Stimulated activated CD8-positive, alpha-beta memory T cell treated with anti-CD3 and anti-CD28 coated beads, Interleukin-15, amount 100 ng/mL, for 4 hours (primary cell): ENCODE measurements around the gene MSL1.

Experiments used
- DNase-seq, 2 donors: peaks; one replicate each; pipeline ENCODE4 v3.0.0-alpha.2; 2020; ENCODE audit warnings: low read depth in 2 of 2

The MSL1 gene

GRCh38 chr17:40121181-40122135, at the start of gene MSL1:
TSS of gene MSL1 (plus strand) at chr17:40121971. CDS start at chr17:40122613, 642 bp downstream.
- DNase-seq, result peak; percentile 71 to 78

- DNase-seq, result no peak
Measured at GRCh38 chr17:40072040-40072734, 49.6 kb upstream of the MSL1 start.

GRCh38 chr17:40072735-40073346, 48.9 kb upstream of the MSL1 start:
- DNase-seq, result no peak

- no peak for DNase-seq
Measured at GRCh38 chr17:40073454-40074174, 48.2 kb upstream of the MSL1 start.

GRCh38 chr17:40074175-40074512, 47.6 kb upstream of the MSL1 start:
- no peak for DNase-seq

GRCh38 chr17:40074871-40075200, 46.9 kb upstream of the MSL1 start:
- DNase-seq, result no peak

- peak in 1 of 2 donors; percentile 36 for DNase-seq
Measured at GRCh38 chr17:40075201-40075941, 46.4 kb upstream of the MSL1 start.

GRCh38 chr17:40075942-40076498, 45.8 kb upstream of the MSL1 start:
- DNase-seq, result no peak

GRCh38 chr17:40076591-40076990, 45.2 kb upstream of the MSL1 start:
- no peak for DNase-seq

GRCh38 chr17:40079545-40079944, 42.2 kb upstream of the MSL1 start:
- DNase-seq, result no peak

GRCh38 chr17:40084477-40084876, 37.3 kb upstream of the MSL1 start:
- no peak for DNase-seq

- no peak for DNase-seq
Measured at GRCh38 chr17:40086150-40087044, 35.4 kb upstream of the MSL1 start.

GRCh38 chr17:40087049-40087794, 34.5 kb upstream of the MSL1 start:
- no peak for DNase-seq

GRCh38 chr17:40087903-40088718, 33.7 kb upstream of the MSL1 start:
- DNase-seq, result no peak

- DNase-seq, result no peak
Measured at GRCh38 chr17:40089077-40089895, 32.5 kb upstream of the MSL1 start.

GRCh38 chr17:40090237-40091119, 31.3 kb upstream of the MSL1 start:
- DNase-seq, result no peak
